ENCODE results near the gene ACSS1. TPM values are rescaled to one million over a fixed set of nuclear protein-coding genes. Genes with fewer than 3 reads are reported as not detected.

ACSS1 gene
- total RNA-seq, 1 donor from 2014 or later, result 0.27 TPM

GRCh38 chr20:24968278-24968800 lies 89.6 kb downstream of the ACSS1 start:
- no peak overlapping the region for H2AFZ ChIP-seq (ENCODE audit: low read depth, low read length)
- H3K4me3 ChIP-seq (ENCODE audit: insufficient read depth, low read depth, low read length), result no peak overlapping the region
- Mint-ChIP-seq H3K4me3 (ENCODE audit: unreplicated experiment) (no peak overlapping the region), H3K36me3 (ENCODE audit: low read depth, unreplicated experiment) (peaks cover 28% of the 10 kb centered on the region), H3K27ac (ENCODE audit: unreplicated experiment) (no peak overlapping the region), H3K9me3 (ENCODE audit: unreplicated experiment) (peaks cover 2% of the 10 kb centered on the region), H3K4me1 (ENCODE audit: low read depth, unreplicated experiment) (no peaks in the 10 kb centered on the region), H3K27me3 (ENCODE audit: low read depth, unreplicated experiment) (no peaks in the 10 kb centered on the region)
- H4K20me1 ChIP-seq (ENCODE audit: insufficient read depth, low read length), result peaks cover 7% of the 10 kb centered on the region
- TF ChIP-seq CTCF (IDR thresholded peaks at IDR 0.05; ENCODE audit: insufficient read depth, low read depth, low read length), result no peak
- no peak for TF ChIP-seq EZH2 (IDR thresholded peaks at IDR 0.05; ENCODE audit: insufficient read depth, low read length)
- no peak for FAIRE-seq
- peaks cover 18% of the 10 kb centered on the region for H3K36me3 ChIP-seq (ENCODE audit: insufficient read depth, low read length)
- no peak overlapping the region for H3K27ac ChIP-seq (ENCODE audit: low read depth, low read length)
- H3K79me2 ChIP-seq (ENCODE audit: insufficient read depth, low read length), result no peaks in the 10 kb centered on the region
- H3K27me3 ChIP-seq (ENCODE audit: insufficient read depth, low read length), result no peaks in the 10 kb centered on the region
- no peak overlapping the region for H3K4me2 ChIP-seq (ENCODE audit: low read length)
- H3K9ac ChIP-seq (ENCODE audit: low read length), result no peak overlapping the region
- no peaks in the 10 kb centered on the region for H3K9me3 ChIP-seq (ENCODE audit: insufficient read depth, low read depth, low read length)
- H3K4me1 ChIP-seq (ENCODE audit: insufficient read depth, low read length), result no peaks in the 10 kb centered on the region
- no peak for DNase-seq (ENCODE audit: low read depth)

GRCh38 chr20:24966317-24967012 lies 91.5 kb downstream of the ACSS1 start:
- H3K4me1 Mint-ChIP-seq (ENCODE audit: low read depth, unreplicated experiment), result no peaks in the 10 kb centered on the region
- Histone ChIP-seq H4K20me1 (ENCODE audit: insufficient read depth, low read length) (peaks cover 2% of the 10 kb centered on the region), H3K4me3 (ENCODE audit: insufficient read depth, low read depth, low read length) (no peak overlapping the region), H3K4me1 (ENCODE audit: insufficient read depth, low read length) (no peaks in the 10 kb centered on the region), H3K4me2 (ENCODE audit: low read length) (no peak overlapping the region), H3K9me3 (ENCODE audit: insufficient read depth, low read depth, low read length) (no peaks in the 10 kb centered on the region), H3K79me2 (ENCODE audit: insufficient read depth, low read length) (no peaks in the 10 kb centered on the region), H3K27me3 (ENCODE audit: insufficient read depth, low read length) (no peaks in the 10 kb centered on the region), H3K36me3 (ENCODE audit: insufficient read depth, low read length) (peaks cover 12% of the 10 kb centered on the region), H3K27ac (ENCODE audit: low read depth, low read length) (no peak overlapping the region), H3K9ac (ENCODE audit: low read length) (no peak overlapping the region), H2AFZ (ENCODE audit: low read depth, low read length) (no peak overlapping the region)
- H3K36me3 Mint-ChIP-seq (ENCODE audit: low read depth, unreplicated experiment), result peaks cover 30% of the 10 kb centered on the region
- no peaks in the 10 kb centered on the region for H3K27me3 Mint-ChIP-seq (ENCODE audit: low read depth, unreplicated experiment)
- FAIRE-seq (no peak), DNase-seq (ENCODE audit: low read depth) (no peak)
- peaks cover 2% of the 10 kb centered on the region for H3K9me3 Mint-ChIP-seq (ENCODE audit: unreplicated experiment)
- H3K4me3 Mint-ChIP-seq (ENCODE audit: unreplicated experiment), result no peak overlapping the region
- no peak overlapping the region for H3K27ac Mint-ChIP-seq (ENCODE audit: unreplicated experiment)
- no peak for TF ChIP-seq CTCF (IDR thresholded peaks at IDR 0.05; ENCODE audit: insufficient read depth, low read depth, low read length)
- TF ChIP-seq EZH2 (IDR thresholded peaks at IDR 0.05; ENCODE audit: insufficient read depth, low read length), result no peak

All from astrocyte (in vitro differentiated cells and primary cell).